PC-9 (cell line): ENCODE results near the gene MDM4. TPM values are rescaled to one million over a fixed set of nuclear protein-coding genes. Genes with fewer than 3 reads are reported as not detected.

Experiments
- BruUV-seq: library from RNA; stranded (reverse); fragments of 400-500 nt; replicated peaks from 2 replicates; lab custom pipeline; 2021; lab: Mats Ljungman, UMichigan
- CTCF ChIA-PET: fragments of 300-600 bp; sonication (Branson Sonifier 250); formaldehyde crosslinking; loops from one replicate; lab custom pipeline; 2022; ENCODE audit warnings: antibody characterized with exemption; lab: Charles Lee
- POLR2A ChIA-PET: fragments of 300-600 bp; sonication (Branson Sonifier 250); formaldehyde crosslinking; loops from one replicate; lab custom pipeline; 2022; ENCODE audit warnings: antibody characterized with exemption; ENCODE audit not compliant: unreplicated experiment; lab: Charles Lee
- DNase-seq, 2 experiments: peaks; one replicate each; pipeline versions ENCODE4 v3.0.0 to v3.0.0-alpha.2; 2015 to 2022; ENCODE audit warnings: mixed read lengths in 1 of 2
- H2AFZ ChIP-seq: fragments of 200-600 bp; sonication (generic); 2 replicates; pipeline ENCODE4 v1.8.1; 2017; ENCODE audit warnings: antibody characterized with exemption
- H3F3A ChIP-seq: fragments of 200-600 bp; sonication (generic); 2 replicates; pipeline ENCODE4 v1.8.1; 2017; ENCODE audit warnings: antibody characterized with exemption, mild to moderate bottlenecking, low read depth; ENCODE audit not compliant: insufficient read depth
- H3K27ac ChIP-seq: fragments of 200-600 bp; sonication (generic); 2 replicates; pipeline ENCODE4 v1.6.1; 2016; ENCODE audit warnings: mixed run types
- H3K27me3 ChIP-seq: fragments of 200-600 bp; sonication (generic); 2 replicates; pipeline ENCODE4 v1.6.1; 2016; ENCODE audit warnings: low read depth, mixed run types; ENCODE audit not compliant: insufficient read depth
- H3K36me3 ChIP-seq: fragments of 200-600 bp; sonication (generic); 2 replicates; pipeline ENCODE4 v1.6.1; 2016; ENCODE audit warnings: low read depth, mixed run types
- H3K4me1 ChIP-seq: fragments of 200-600 bp; sonication (generic); replicated peaks from 2 replicates; pipeline ENCODE4 v1.6.1; 2016; ENCODE audit warnings: mixed run types; ENCODE audit not compliant: insufficient read depth
- H3K4me2 ChIP-seq: fragments of 200-600 bp; sonication (generic); 2 replicates; pipeline ENCODE4 v1.6.1; 2017; ENCODE audit warnings: mixed run types
- H3K4me3 ChIP-seq: fragments of 200-600 bp; sonication (generic); 2 replicates; pipeline ENCODE4 v1.6.1; 2016; ENCODE audit warnings: mixed run types
- H3K79me2 ChIP-seq: fragments of 200-600 bp; sonication (generic); 2 replicates; pipeline ENCODE4 v1.6.1; 2017; ENCODE audit warnings: low read depth, mixed run types
- H3K9me2 ChIP-seq: fragments of 200-600 bp; sonication (generic); 2 replicates; pipeline ENCODE4 v1.8.1; 2017; ENCODE audit warnings: mild to moderate bottlenecking; ENCODE audit not compliant: insufficient read depth
- H3K9me3 ChIP-seq: fragments of 200-600 bp; sonication (generic); 2 replicates; pipeline ENCODE4 v1.8.1; 2016; ENCODE audit warnings: low read depth; ENCODE audit not compliant: insufficient read depth
- H4K20me1 ChIP-seq: fragments of 200-600 bp; sonication (generic); 2 replicates; pipeline ENCODE4 v1.8.1; 2017; ENCODE audit not compliant: insufficient read depth
- EZH2 ChIP-seq: fragments of 200-600 bp; sonication (generic); IDR thresholded peaks from 2 replicates; pipeline ENCODE4 v1.8.0; 2017; ENCODE audit warnings: antibody characterized with exemption, low read depth
- intact Hi-C: fragments of 100-400 bp; cut with micrococcal nuclease; formaldehyde crosslinking; loops from one replicate; pipeline ENCODE4 v1.10.0; 2022; ENCODE audit not compliant: unreplicated experiment
- total RNA-seq: library from RNA; stranded (reverse); gene quantifications from 2 replicates; pipeline ENCODE4 v1.2.3, GENCODE V29; 2021
- TF ChIP-seq, protein P1 (sequence below): fragments of 200-600 bp; sonication (generic); conservative IDR thresholded peaks from 2 replicates; pipeline ENCODE4 v1.6.1; 2017; ENCODE audit warnings: mixed run types, antibody characterized with exemption, mild to moderate bottlenecking, moderate library complexity

The MDM4 gene
- total RNA-seq, 1 experiment from 2014 or later, result 69.2 TPM

DNA sequence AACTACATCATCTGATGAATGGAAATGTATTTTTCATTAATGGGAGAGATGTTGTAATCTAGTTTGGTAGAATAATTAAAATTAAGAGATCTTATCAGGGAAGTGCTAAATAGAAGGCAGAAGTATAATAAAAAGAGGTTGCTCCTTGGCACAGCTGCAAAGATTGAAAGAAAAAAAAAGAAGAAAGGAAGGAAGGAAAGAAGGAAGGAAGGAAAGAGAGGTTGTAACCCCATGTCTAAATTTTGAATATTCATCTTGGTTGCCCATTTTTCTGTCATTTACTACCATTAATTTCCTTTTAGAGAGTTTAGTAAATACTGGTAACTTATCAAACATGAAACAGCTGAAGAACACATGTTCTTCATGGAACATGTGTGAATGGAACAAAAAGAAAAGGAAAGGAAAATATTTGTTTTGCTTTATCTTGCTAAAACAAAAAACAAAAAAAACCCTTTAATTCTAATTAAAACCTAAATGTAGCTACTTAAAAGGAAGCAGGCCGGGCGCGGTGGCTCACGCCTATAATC lies 10.5 kb upstream of the MDM4 start:
- peaks cover 52% of the 10 kb centered on the region for H3F3A ChIP-seq
- H3K79me2 ChIP-seq, result no peaks in the 10 kb centered on the region
- peak overlapping the region; percentile 88 for H3K4me2 ChIP-seq
- peak overlapping the region; percentile 88 for H2AFZ ChIP-seq
- H3K9me3 ChIP-seq, result no peaks in the 10 kb centered on the region
- H3K36me3 ChIP-seq, result no peaks in the 10 kb centered on the region
- H3K27ac ChIP-seq, result peak overlapping the region; percentile 93
- no peaks in the 10 kb centered on the region for H3K27me3 ChIP-seq
- H3K4me3 ChIP-seq, result peak overlapping the region; percentile 65
- intact Hi-C loops, result loop anchor here (5.0 kb wide), 3 partner anchors 128 to 333 kb away; no protein-coding TSS in a partner anchor
- CTCF ChIA-PET, result interaction anchor here (0.5 to 2.8 kb wide), 7 partner anchors 58 to 343 kb away, joined by 3 to 27 read pairs (median 3); partner anchors contain the start of gene GOLT1A
- no peak for TF ChIP-seq EZH2
- TF ChIP-seq, protein P1, sequence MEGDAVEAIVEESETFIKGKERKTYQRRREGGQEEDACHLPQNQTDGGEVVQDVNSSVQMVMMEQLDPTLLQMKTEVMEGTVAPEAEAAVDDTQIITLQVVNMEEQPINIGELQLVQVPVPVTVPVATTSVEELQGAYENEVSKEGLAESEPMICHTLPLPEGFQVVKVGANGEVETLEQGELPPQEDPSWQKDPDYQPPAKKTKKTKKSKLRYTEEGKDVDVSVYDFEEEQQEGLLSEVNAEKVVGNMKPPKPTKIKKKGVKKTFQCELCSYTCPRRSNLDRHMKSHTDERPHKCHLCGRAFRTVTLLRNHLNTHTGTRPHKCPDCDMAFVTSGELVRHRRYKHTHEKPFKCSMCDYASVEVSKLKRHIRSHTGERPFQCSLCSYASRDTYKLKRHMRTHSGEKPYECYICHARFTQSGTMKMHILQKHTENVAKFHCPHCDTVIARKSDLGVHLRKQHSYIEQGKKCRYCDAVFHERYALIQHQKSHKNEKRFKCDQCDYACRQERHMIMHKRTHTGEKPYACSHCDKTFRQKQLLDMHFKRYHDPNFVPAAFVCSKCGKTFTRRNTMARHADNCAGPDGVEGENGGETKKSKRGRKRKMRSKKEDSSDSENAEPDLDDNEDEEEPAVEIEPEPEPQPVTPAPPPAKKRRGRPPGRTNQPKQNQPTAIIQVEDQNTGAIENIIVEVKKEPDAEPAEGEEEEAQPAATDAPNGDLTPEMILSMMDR, result no peak
- BruUV-seq, result no TSS peak
- H4K20me1 ChIP-seq, result no peaks in the 10 kb centered on the region
- no peak for DNase-seq
- H3K4me1 ChIP-seq, result peaks cover 40% of the 10 kb centered on the region
- H3K9me2 ChIP-seq, result no peaks in the 10 kb centered on the region
- POLR2A ChIA-PET, result interaction anchor here (0.6 to 1.4 kb wide), 4 partner anchors 57 to 107 kb away, joined by 3 to 17 read pairs (median 5); no protein-coding TSS in a partner anchor

DNA sequence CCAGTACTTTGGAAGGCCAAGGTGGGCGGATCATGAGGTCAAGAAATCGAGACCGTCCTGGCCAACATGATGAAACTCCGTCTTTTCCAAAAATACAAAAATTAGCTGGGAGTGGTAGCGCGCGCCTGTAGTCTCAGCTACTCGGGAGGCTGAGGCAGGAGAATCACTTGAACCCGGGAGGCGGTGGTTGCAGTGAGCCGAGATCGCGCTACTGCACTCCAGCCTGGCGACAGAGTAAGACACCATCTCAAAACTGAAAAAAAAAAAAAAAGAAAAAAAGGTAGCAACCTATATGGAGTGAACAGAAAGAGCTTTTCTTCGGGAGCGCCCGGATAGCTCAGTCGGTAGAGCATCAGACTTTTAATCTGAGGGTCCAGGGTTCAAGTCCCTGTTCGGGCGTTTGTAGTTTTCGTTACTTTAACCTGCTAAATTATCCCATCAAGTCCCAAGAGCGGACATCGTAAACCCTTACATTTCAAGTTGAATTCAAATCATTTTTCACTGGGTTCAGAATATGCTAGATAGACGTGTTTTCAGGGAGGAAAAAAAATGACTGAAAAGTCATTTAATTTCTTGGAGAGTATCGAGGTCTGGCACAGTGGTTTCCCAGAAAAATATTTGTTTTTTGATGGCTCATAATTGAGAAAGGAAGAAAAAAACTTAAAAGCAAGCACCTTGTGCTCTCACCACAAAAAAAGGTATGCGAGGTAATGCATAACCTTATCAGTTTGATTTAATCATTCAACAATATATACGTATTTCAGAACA lies 9.8 kb upstream of the MDM4 start:
- BruUV-seq, result no TSS peak
- peak; percentile 79 to 89 for DNase-seq
- Histone ChIP-seq H2AFZ (peak overlapping the region; percentile 88), H3K36me3 (no peaks in the 10 kb centered on the region), H3K4me2 (peak overlapping the region; percentile 88), H3K4me3 (peak overlapping the region; percentile 65), H3F3A (peaks cover 52% of the 10 kb centered on the region), H3K27ac (peak overlapping the region; percentile 93), H3K9me3 (no peaks in the 10 kb centered on the region), H3K4me1 (peaks cover 40% of the 10 kb centered on the region), H3K27me3 (no peaks in the 10 kb centered on the region), H3K79me2 (no peaks in the 10 kb centered on the region), H4K20me1 (no peaks in the 10 kb centered on the region), H3K9me2 (no peaks in the 10 kb centered on the region)
- ChIA-PET POLR2A (interaction anchor here (0.5 to 1.9 kb wide), 10 partner anchors 10 to 131 kb away, joined by 3 to 36 read pairs (median 6); partner anchors contain the start of gene MDM4), CTCF (interaction anchor here (0.5 to 2.8 kb wide), 13 partner anchors 58 to 1091 kb away, joined by 3 to 27 read pairs (median 4); partner anchors contain the start of gene GOLT1A)
- TF ChIP-seq, protein P1, result no peak
- intact Hi-C loops, result loop anchor here (5.0 kb wide), 3 partner anchors 129 to 334 kb away; no protein-coding TSS in a partner anchor

DNA sequence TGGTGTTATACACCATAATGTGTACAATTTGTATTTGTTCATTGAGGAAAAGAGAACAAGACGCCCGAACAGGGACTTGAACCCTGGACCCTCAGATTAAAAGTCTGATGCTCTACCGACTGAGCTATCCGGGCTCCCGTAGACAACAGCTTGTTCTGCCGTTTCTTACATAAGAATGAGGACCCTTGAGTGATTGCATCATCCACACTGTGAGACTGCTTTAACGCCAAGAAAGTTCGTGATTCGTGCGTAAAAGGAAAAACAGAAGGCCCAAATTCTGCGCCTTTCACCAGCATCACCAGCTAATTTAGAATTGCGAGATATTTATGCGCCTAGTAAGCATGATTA lies 9.3 kb upstream of the MDM4 start:
- no TSS peak for BruUV-seq
- CTCF ChIA-PET, result interaction anchor here (0.5 to 2.8 kb wide), 9 partner anchors 58 to 1091 kb away, joined by 3 to 27 read pairs (median 4); no protein-coding TSS in a partner anchor
- intact Hi-C loops, result loop anchor here (1.0 to 5.0 kb wide), 5 partner anchors 9 to 335 kb away; partner anchors contain the start of gene MDM4

More for the DNA sequence above, 9.3 kb upstream of the MDM4 start:
- TF ChIP-seq EZH2, result no peak
- TF ChIP-seq, protein P1, result 0 out of 2 replicates have a peak, but pooled peaks have one; percentile 11
- Histone ChIP-seq H3K27me3 (no peaks in the 10 kb centered on the region), H2AFZ (peak overlapping the region; percentile 79), H3K4me1 (peaks cover 40% of the 10 kb centered on the region), H4K20me1 (no peaks in the 10 kb centered on the region), H3F3A (peaks cover 52% of the 10 kb centered on the region), H3K4me3 (peak overlapping the region; percentile 65), H3K27ac (peak overlapping the region; percentile 93), H3K36me3 (no peaks in the 10 kb centered on the region), H3K79me2 (no peaks in the 10 kb centered on the region), H3K9me3 (no peaks in the 10 kb centered on the region), H3K4me2 (peak overlapping the region; percentile 88), H3K9me2 (no peaks in the 10 kb centered on the region)
- POLR2A ChIA-PET, result interaction anchor here (0.5 to 1.9 kb wide), 10 partner anchors 9 to 130 kb away, joined by 3 to 36 read pairs (median 6); partner anchors contain the start of gene MDM4
- peak; percentile 87 to 88 for DNase-seq
